RKO (cell line): ENCODE results near the gene FAM120A.

Experiments
- DNase-seq: peaks from one replicate; pipeline ENCODE4 v3.0.0-alpha.2; 2016; ENCODE audit warnings: low spot score

Gene FAM120A

GRCh38 chr9:93594041-93594756 is 142.7 kb downstream of the FAM120A start:
- DNase-seq = no peak

DNA sequence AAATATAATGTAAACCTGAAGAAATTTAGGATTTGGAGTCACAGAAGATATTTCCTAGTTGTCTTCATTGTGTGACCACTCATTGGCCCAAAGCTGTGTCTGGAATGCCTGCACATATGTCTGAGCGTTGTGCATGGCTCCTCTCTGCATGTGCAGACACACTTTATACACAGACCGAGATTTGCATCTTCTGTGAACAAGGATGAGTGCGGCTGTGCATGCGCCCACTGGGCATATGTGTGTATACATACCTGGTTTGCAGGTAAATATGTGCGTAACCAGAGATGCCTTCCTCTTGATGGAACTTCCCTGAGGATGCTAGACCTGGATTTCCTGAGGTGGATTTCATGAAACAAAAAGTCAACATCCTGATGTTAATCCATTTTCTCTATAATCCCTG is 144.0 kb downstream of the FAM120A start:
- DNase-seq = no peak

DNA sequence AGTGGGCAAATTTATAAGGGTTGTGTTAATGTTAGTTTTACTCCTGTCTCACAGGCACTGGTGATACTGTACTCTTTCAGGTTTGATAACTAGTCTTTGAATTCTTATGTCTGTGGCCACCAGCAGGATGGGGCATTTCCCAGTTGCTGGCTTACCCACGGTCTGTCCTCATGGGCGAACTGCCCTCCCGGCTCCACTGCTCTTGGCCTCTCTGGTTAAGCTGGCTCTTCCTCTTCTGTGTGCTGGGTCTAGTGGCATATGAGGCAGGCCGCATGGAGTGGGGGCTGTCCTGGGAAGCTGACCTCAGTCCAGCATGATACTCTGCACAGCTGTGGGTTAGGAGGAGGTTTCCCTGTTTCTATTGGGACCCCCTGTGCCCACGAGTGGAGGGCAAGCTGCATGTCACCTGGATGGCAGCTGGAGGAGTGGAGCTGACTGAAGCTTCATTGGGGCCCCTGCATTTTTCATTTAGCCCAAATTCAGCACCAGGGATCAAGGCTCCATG is 144.4 kb downstream of the FAM120A start:
- no peak for DNase-seq

DNA sequence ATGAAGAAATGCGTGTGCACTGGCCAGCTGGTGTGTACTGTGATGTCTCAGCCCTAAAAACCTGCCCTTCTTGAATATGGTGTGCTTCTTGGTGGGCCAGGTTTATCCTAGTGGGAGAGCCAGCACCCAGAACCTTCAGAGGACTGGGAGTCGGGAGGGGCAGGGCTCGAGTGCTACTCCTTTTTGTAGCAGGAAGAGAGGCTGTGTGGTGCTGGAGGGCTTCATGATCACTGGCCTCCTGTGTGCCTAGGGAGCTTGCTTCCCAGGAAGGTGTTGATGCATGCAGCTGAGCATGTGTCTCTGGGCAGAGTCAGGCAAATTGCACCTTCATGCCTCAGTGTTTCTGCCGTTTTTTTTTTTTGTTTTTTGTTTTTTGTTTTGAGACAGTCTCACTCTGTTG is 144.9 kb downstream of the FAM120A start:
- DNase-seq = no peak

- no peak for DNase-seq
Measured at GRCh38 chr9:93597142-93597706, 145.7 kb downstream of the FAM120A start.

GRCh38 chr9:93597871-93598646 is 146.6 kb downstream of the FAM120A start:
- no peak for DNase-seq

GRCh38 chr9:93598647-93599241 is 147.3 kb downstream of the FAM120A start:
- no peak for DNase-seq

GRCh38 chr9:93599571-93600403 is 148.3 kb downstream of the FAM120A start:
- no peak for DNase-seq

- DNase-seq = no peak
Measured at GRCh38 chr9:93600504-93600903, 149.0 kb downstream of the FAM120A start.

DNA sequence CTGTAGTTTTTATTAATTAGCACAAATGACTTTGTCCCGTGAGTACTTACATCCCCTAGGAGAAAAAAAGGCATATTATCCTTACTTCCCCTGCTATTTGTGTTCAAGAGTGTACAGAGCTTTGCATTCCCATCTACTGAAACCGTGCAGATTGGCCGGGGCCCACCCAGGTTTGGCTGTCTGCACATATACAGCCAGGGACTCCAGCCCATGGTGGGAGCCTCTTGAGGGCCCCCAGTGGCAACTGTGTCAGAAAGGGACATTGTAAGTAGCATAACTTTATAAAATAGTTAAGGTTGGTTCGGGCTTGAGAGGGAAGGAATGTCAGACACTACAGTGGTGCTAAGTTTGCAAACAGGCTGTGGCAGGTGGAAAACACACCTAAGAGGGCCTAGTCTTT is 149.6 kb downstream of the FAM120A start:
- DNase-seq = no peak

DNA sequence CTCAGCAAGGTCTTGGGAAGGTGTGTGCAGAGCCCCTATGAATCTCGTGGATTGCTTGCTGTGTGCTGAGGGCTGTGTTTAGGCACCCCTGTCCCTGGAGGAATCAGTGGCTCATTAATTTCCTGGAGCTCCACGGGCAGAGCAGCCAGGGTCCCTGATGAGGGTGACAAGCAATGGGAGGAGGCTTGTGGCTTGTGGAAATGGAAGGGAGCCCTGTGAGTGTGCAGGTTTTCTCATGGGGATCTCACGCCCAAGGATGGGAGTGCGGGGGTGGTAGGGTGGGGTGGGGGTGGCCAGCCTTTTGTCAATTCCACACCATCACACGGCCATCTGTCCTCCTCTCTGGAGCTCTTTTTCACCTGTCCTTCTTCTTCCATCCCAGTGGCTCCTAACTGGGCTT is 150.2 kb downstream of the FAM120A start:
- no peak for DNase-seq

- no peak for DNase-seq
Measured at GRCh38 chr9:93603011-93603410, 151.5 kb downstream of the FAM120A start.

DNA sequence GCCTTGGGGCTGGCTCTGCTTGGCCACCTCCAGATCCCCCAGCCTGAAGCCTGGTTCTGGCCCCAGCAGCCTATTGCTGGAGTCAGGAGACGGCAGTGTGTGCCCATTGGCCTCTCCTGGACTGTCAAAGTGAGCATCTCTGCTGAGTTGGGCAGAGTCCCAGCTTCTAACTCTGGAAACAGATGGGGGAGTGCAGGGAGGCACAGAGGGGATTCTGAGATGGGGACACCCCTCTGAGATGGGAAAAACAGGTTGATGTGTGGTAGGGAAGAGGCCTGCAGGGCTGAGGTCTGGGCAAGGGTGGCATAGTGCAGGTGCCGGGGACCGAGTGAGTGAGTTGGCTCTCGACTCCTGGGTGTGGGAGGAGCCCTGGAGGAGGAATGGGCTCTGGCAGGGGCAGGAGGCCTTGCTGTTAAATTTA is 152.4 kb downstream of the FAM120A start:
- DNase-seq = no peak

GRCh38 chr9:93606187-93606586 is 154.7 kb downstream of the FAM120A start:
- no peak for DNase-seq

- no peak for DNase-seq
Measured at GRCh38 chr9:93610206-93610605, 158.7 kb downstream of the FAM120A start.

DNA sequence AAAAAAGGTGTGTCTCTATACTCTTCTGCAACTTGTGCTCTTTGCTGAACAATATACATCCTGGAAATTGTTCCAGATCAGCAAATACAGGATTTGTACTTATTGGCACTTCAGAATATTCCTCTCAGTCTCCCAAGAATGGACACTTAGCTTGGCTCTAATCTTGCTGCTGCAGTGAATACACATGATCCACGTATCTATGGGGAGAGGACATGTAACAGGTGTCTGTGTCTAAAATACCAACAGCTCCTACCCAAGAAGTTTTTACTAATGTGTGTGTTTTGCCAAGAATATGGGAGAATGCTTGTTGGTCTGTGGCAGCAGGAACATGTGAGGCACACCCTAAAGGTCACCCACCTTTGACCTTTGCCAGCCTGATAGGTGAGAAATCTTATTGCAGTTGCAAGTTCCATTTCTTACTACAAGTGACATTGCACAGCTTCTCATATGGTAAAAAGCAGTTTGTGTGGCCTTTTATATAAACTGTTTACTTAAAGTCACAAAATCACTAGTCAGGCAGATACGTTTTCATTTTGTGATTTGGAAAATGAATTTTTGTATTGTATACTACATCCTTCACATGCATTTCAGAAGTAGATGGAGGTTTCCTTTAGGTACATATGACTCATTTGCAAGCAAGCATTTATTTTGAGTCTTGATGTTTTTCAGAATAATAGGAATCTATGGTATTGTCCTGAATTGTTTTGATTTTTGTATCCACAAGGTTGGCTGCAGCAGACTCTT is 160.7 kb downstream of the FAM120A start:
- DNase-seq = no peak

DNA sequence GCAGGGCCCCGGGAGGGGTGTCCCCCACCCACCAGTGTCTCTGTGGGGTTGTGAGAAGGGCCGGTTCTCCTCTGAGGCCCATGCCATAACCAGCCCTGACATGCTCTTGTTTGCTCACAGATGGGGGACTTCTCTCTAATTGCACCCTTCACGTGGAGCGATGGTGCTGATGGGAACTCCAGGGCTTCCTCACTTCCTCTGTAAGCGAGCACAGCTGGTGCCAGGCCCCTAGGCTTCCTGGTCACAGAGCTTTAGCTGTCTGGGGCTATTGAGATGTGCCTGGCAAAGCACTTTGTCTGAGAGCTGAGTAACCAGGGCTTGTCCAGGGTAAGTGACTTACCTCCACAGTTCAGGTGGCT is 161.3 kb downstream of the FAM120A start:
- no peak for DNase-seq

GRCh38 chr9:93613174-93613573 is 161.7 kb downstream of the FAM120A start:
- DNase-seq = no peak

DNA sequence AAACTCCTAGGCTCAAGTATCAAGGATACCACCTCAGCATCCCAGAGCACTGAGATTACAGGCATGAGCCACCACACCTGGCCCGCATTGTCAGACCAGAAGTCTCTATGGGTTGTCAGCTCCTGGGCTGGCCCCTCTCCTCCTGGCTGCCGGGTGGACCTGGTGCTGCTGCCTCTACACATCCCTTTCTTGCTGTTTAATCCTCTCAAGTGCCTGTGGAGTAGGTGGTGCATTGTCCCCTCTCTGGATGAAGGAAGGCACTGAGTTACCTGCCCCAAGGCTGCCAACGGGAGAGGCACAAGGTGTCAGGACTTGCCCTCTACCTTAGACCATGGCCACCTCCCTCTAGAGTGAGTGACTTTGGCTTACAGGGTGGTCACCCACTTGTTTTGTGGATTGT is 162.3 kb downstream of the FAM120A start:
- no peak for DNase-seq

DNA sequence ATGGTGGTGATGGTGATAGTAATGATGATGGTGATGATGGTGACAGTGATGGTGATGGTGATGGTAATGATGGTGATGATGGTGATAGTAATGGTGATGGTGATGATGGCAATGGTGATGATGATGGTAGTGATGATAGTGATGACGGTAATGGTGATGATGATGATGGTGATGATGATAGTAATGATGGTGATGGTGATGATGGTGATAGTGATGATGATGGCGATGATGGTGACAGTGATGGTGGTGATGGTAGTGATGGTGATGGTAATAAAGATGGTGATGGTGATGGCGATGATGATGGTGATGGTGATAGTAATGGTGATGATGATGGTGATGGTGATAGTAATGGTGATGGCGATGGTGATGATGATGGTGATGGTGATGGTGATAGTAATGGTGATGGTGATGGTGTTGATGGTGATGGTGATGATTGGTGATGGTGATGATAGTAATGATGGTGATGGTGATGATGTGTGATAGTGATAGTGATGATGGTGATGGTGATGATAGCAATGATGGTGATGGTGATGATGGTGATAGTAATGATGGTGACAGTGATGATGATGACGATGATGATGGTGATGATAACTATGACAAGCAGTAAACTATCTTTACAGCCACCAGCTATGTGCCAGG is 163.5 kb downstream of the FAM120A start:
- no peak for DNase-seq
